ENCODE results near the gene COQ7. TPM values are rescaled to one million over a fixed set of nuclear protein-coding genes. Genes with fewer than 3 reads are reported as not detected.
A peak's percentile ranks its signal among the peaks of the same experiment; 100 is the strongest.

The COQ7 gene
- total and polyA plus RNA-seq, 2 of the 4 experiments (the other 2 are of a cell fraction), result 10.9 to 13.6 TPM

DNA sequence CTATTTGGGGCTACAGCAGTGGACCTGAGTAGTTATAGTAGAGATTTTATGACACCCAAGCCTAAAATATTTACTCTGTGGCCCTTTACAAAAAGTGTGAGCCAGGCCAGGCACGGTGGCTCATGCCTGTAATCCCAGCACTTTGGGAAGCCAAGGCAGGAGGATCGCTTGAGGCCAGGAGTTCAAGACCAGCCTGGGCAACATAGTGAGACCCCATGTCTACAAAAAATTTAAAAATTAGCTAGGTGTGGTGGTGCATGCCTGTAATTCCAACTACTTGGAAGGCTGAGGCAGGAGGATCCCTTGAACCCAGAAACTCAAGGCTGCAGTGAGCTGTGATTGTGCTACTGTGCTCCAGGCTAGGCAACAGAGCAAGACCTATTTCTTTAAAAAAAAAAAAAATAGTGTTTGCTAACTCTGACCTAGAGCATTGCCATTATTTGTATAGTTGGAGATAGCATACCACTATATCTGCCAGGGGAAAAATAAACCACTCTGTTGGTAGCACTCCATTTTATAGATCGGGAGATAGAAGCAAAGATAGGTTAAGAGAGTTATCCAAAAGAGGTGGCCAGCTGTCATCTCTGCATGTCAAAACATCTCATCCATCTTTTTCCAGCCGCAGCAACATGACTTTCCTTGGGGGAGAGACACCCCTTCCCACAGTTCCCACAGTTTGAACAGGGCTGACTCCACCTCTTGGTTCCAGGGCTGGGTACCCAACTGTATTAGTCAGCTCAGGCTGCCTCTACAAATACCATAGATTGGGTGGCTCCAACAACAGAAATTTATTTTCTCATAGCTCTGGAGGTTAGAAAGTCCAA lies 43.3 kb downstream of the COQ7 start:
- Histone ChIP-seq H2BK5ac (ENCODE audit: low read depth, low read length, poor library complexity, severe bottlenecking) (no peak overlapping the region), H3K4ac (ENCODE audit: low read depth, low read length) (peak overlapping the region; percentile 16; the same call in 1 of the 2 replicates), H2BK120ac (ENCODE audit: low read depth, low read length) (no peak overlapping the region), H4K91ac (ENCODE audit: insufficient read depth, low read depth, low read length) (no peak overlapping the region), H4K8ac (ENCODE audit: low read depth in 2 of 2, low read length in 2 of 2) (no peak overlapping the region), H2BK15ac (ENCODE audit: low read depth, low read length) (no peak overlapping the region), H2AK9ac (replicated peaks; ENCODE audit: low read depth, low read length, poor library complexity) (peak overlapping the region; percentile 73), H2AFZ (replicated peaks; ENCODE audit: low read length, poor library complexity) (no peak overlapping the region), H2AK5ac (ENCODE audit: low read depth, low read length) (no peak overlapping the region), H3K56ac (ENCODE audit: extremely low read depth, insufficient read depth, low read length) (no peak overlapping the region), H3K18ac (ENCODE audit: low read depth, low read length) (no peak overlapping the region), H3K4me3 (ENCODE audit: insufficient read depth, low read depth, low read length) (no peak overlapping the region), H3K9ac (ENCODE audit: low read depth, low read length) (no peak overlapping the region), H3K27me3 (ENCODE audit: control insufficient read depth, insufficient read depth, low read length) (no peaks in the 10 kb centered on the region), H3K9me3 (ENCODE audit: control insufficient read depth, insufficient read depth, low read length) (no peaks in the 10 kb centered on the region), H3K79me1 (ENCODE audit: low read depth in 1 of 2, low read length in 2 of 2) (peaks cover 0 to 23% of the 10 kb centered on the region in 2 experiments; a peak in 2 of 4 replicates), H3K23ac (ENCODE audit: low read depth, low read length) (no peak overlapping the region), H3K9me1 (ENCODE audit: insufficient read depth, low read length) (peaks cover 11% of the 10 kb centered on the region), H3K4me1 (ENCODE audit: control insufficient read depth, insufficient read depth, low read length) (peaks cover 21% of the 10 kb centered on the region), H2BK20ac (ENCODE audit: low read depth, low read length) (no peak overlapping the region), H3K27ac (ENCODE audit: insufficient read depth, low read length) (no peak overlapping the region), H3K36me3 (ENCODE audit: control insufficient read depth, insufficient read depth, low read length) (peaks cover 8% of the 10 kb centered on the region; the same call in 1 of the 2 replicates), H3K14ac (replicated peaks; ENCODE audit: low read depth, low read length) (0 out of 2 replicates have a peak overlapping the region, but pooled peaks have one; percentile 16), H3K4me2 (ENCODE audit: low read depth, low read length) (no peak overlapping the region), H4K20me1 (ENCODE audit: insufficient read depth, low read length) (peaks cover 12% of the 10 kb centered on the region), H4K5ac (ENCODE audit: low read depth, low read length) (no peak overlapping the region)
- POLR2A ChIA-PET (ENCODE audit: unreplicated experiment), result interaction anchor here (0.6 kb wide), 1 partner anchor 1764 kb away, joined by 4 read pairs; no protein-coding TSS in a partner anchor
- DNase-seq (no peak), ATAC-seq (ENCODE audit: low read depth) (no peak)
- dilution Hi-C loops (cut with HindIII; ENCODE audit: low sequenced_read_pairs, unreplicated experiment), result no loop called here
- in situ Hi-C loops (cut with MboI; ENCODE audit: low sequenced_read_pairs), result loop anchor here (25.0 kb wide), 2 partner anchors 602 to 777 kb away; partner anchors contain the start of genes GPRC5B, IQCK and KNOP1
- intact Hi-C loops (cut with micrococcal nuclease), result loop anchor here (5.0 kb wide), 1 partner anchor 412 kb away; the partner anchor contains the start of genes CCP110 and GDE1
- BruUV-seq (replicated peaks), result no TSS peak
- no CpG with 5 or more reads among the region's 4 CpGs for WGBS, 2 experiments (ENCODE audit: extremely low coverage in 2 of 2, insufficient read length in 1 of 2)
- CTCF ChIA-PET, result no interaction called here
- TF ChIP-seq BHLHE40 (IDR thresholded peaks at IDR 0.05; ENCODE audit: low read depth, low read length) (no peak), FOS (IDR thresholded peaks at IDR 0.05; ENCODE audit: low read depth, low read length) (no peak), MAFK (IDR thresholded peaks at IDR 0.05; ENCODE audit: low read depth, low read length) (no peak), CTCF (conservative IDR thresholded peaks at IDR 0.05; ENCODE audit: low read depth, low read length) (no peak), SMC3 (IDR thresholded peaks at IDR 0.05; ENCODE audit: low read depth, low read length) (no peak), USF2 (IDR thresholded peaks at IDR 0.05; ENCODE audit: low read depth, low read length) (no peak), MAZ (IDR thresholded peaks at IDR 0.05; ENCODE audit: borderline replicate concordance, low read depth, low read length) (no peak), CEBPB (IDR thresholded peaks at IDR 0.05; ENCODE audit: low read depth, low read length) (no peak), RFX5 (IDR thresholded peaks at IDR 0.05; ENCODE audit: low read depth, low read length) (no peak), CHD1 (IDR thresholded peaks at IDR 0.05; ENCODE audit: low read depth, low read length) (no peak), NFE2L2 (IDR thresholded peaks at IDR 0.05; ENCODE audit: low read depth, low read length) (no peak), MXI1 (IDR thresholded peaks at IDR 0.05; ENCODE audit: borderline replicate concordance, low read depth, low read length) (no peak)
- TF ChIP-seq, protein P1, sequence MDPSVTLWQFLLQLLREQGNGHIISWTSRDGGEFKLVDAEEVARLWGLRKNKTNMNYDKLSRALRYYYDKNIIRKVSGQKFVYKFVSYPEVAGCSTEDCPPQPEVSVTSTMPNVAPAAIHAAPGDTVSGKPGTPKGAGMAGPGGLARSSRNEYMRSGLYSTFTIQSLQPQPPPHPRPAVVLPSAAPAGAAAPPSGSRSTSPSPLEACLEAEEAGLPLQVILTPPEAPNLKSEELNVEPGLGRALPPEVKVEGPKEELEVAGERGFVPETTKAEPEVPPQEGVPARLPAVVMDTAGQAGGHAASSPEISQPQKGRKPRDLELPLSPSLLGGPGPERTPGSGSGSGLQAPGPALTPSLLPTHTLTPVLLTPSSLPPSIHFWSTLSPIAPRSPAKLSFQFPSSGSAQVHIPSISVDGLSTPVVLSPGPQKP (IDR thresholded peaks at IDR 0.05; ENCODE audit: borderline replicate concordance, low read depth, low read length), result no peak
